ENCODE results near the gene CD151. TPM values are rescaled to one million over a fixed set of nuclear protein-coding genes. Genes with fewer than 3 reads are reported as not detected.

CD151 gene
- total RNA-seq, 1 experiment from 2014 or later, result 296 TPM

GRCh38 chr11:786235-787083 is 46.3 kb upstream of the CD151 start:
- no TSS peak for BruUV-seq (replicated peaks)

More at GRCh38 chr11:786235-787083, 46.3 kb upstream of the CD151 start:
- intact Hi-C loops (cut with micrococcal nuclease), result no loop called here
- no peaks in the 10 kb centered on the region for H3K36me3 ChIP-seq (ENCODE audit: control insufficient read depth in 1 of 2, insufficient read depth in 2 of 2, low read length in 2 of 2)
- DNase-seq (ENCODE audit: low read depth, low spot score) (no peak), ATAC-seq (no peak)
- no peaks in the 10 kb centered on the region for H3K79me2 ChIP-seq (ENCODE audit: insufficient read depth, low read length)
- no peak overlapping the region for H3K4me3 ChIP-seq (replicated peaks in 1 of 2; ENCODE audit: low read depth in 1 of 2, low read length in 2 of 2)
- H3K9ac ChIP-seq (ENCODE audit: low read length), result no peak overlapping the region
- no peaks in the 10 kb centered on the region for H3K9me2 ChIP-seq (ENCODE audit: insufficient read depth)
- no peak overlapping the region for H3K4me2 ChIP-seq (ENCODE audit: low read length)
- H3K27ac ChIP-seq (ENCODE audit: low read depth, low read length), result no peak overlapping the region
- POLR2A ChIA-PET, result interaction anchor here (0.7 to 1.1 kb wide), 2 partner anchors 9 to 11 kb away, joined by 3 to 4 read pairs; no protein-coding TSS in a partner anchor
- RAD21 ChIA-PET (ENCODE audit: low non-redundant PET in 1 of 2, low total read pairs in 2 of 2, uncharacterized antibody in 2 of 2, unreplicated experiment in 2 of 2), result no interaction called here
- no peaks in the 10 kb centered on the region for H3K9me3 ChIP-seq (ENCODE audit: control insufficient read depth in 1 of 2, insufficient read depth in 1 of 2, low read depth in 1 of 2, low read length in 2 of 2)
- no peak overlapping the region for H2AFZ ChIP-seq (ENCODE audit: low read depth, low read length, poor library complexity, severe bottlenecking)
- peaks cover 21 to 37% of the 10 kb centered on the region in 2 experiments for H3K4me1 ChIP-seq (ENCODE audit: control insufficient read depth in 1 of 2, insufficient read depth in 2 of 2, low read length in 2 of 2)
- H3K27me3 ChIP-seq (ENCODE audit: insufficient read depth, low read length), result no peaks in the 10 kb centered on the region
- no peaks in the 10 kb centered on the region for H4K20me1 ChIP-seq (ENCODE audit: insufficient read depth)
- CTCF ChIA-PET, result no interaction called here
- TF ChIP-seq ZNF274 (IDR thresholded peaks at IDR 0.05; ENCODE audit: low read depth, low read length), result no peak
- TF ChIP-seq TCF7L2 (IDR thresholded peaks at IDR 0.05; ENCODE audit: borderline replicate concordance, extremely low read depth, insufficient read depth, insufficient read length), result no peak
- no peak for TF ChIP-seq SIN3A (IDR thresholded peaks at IDR 0.05; ENCODE audit: low read depth)
- no peak for TF ChIP-seq RAD21 (IDR thresholded peaks at IDR 0.05; ENCODE audit: low read depth)
- TF ChIP-seq CEBPB (IDR thresholded peaks at IDR 0.05; ENCODE audit: low read depth), result no peak
- no peak for TF ChIP-seq JUND (IDR thresholded peaks at IDR 0.05)
- TF ChIP-seq ELF1 (IDR thresholded peaks at IDR 0.05; ENCODE audit: borderline replicate concordance, low read depth), result no peak
- TF ChIP-seq ZBTB33 (IDR thresholded peaks at IDR 0.05; ENCODE audit: extremely low read depth, insufficient replicate concordance, low read length), result no peak
- no peak for TF ChIP-seq POLR2A (IDR thresholded peaks at IDR 0.05; ENCODE audit: borderline replicate concordance, extremely low read depth, insufficient read depth, insufficient read length)
- no peak for TF ChIP-seq ATF3 (IDR thresholded peaks at IDR 0.05)
- no peak for TF ChIP-seq EGR1 (IDR thresholded peaks at IDR 0.05; ENCODE audit: low read depth)
- TF ChIP-seq CTCF (IDR thresholded peaks at IDR 0.05 in 2 of 3, conservative IDR thresholded peaks at IDR 0.05 in 1 of 3; ENCODE audit: borderline replicate concordance in 1 of 3, insufficient read depth in 1 of 3, low read depth in 2 of 3, low read length in 2 of 3), result no peak
- no peak for TF ChIP-seq SRF (IDR thresholded peaks at IDR 0.05; ENCODE audit: low read depth)
- TF ChIP-seq FOSL1 (IDR thresholded peaks at IDR 0.05; ENCODE audit: low read depth), result no peak
- TF ChIP-seq CBX3 (IDR thresholded peaks at IDR 0.05; ENCODE audit: low read depth), result no peak
- TF ChIP-seq SP1 (IDR thresholded peaks at IDR 0.05; ENCODE audit: low read depth), result no peak
- TF ChIP-seq REST (IDR thresholded peaks at IDR 0.05; ENCODE audit: low read depth), result no peak
- no peak for TF ChIP-seq EZH2 (IDR thresholded peaks at IDR 0.05)
- TF ChIP-seq POLR2AphosphoS5 (IDR thresholded peaks at IDR 0.05; ENCODE audit: low read depth, low read length), result no peak
- no peak for TF ChIP-seq ZFX (IDR thresholded peaks at IDR 0.05)
